A673 (cell line): Measurements from ENCODE around the gene MAVS. TPM values are rescaled to one million over a fixed set of nuclear protein-coding genes. Genes with fewer than 3 reads are reported as not detected.

ENCODE experiments used
- Bru-seq: library from RNA; stranded (reverse); fragments of 400-500 nt; gene quantifications from one replicate; lab custom pipeline; 2021; lab: Mats Ljungman, UMichigan
- BruChase-seq, 2 experiments: library from RNA; stranded (reverse); fragments of 400-500 nt; gene quantifications; one replicate each; lab custom pipeline; 2021; lab: Mats Ljungman, UMichigan
- BruUV-seq: library from RNA; stranded (reverse); fragments of 400-500 nt; replicated peaks from 2 replicates; lab custom pipeline; 2021; lab: Mats Ljungman, UMichigan
- CTCF ChIA-PET: fragments of 300-600 bp; sonication (Branson Sonifier 250); formaldehyde crosslinking; loops from one replicate; lab custom pipeline; 2022; ENCODE audit warnings: antibody characterized with exemption; lab: Charles Lee
- POLR2A ChIA-PET: fragments of 300-600 bp; sonication (Branson Sonifier 250); formaldehyde crosslinking; loops from one replicate; lab custom pipeline; 2022; ENCODE audit warnings: antibody characterized with exemption; ENCODE audit not compliant: low non-redundant PET; lab: Charles Lee
- DNase-seq: peaks from one replicate; pipeline ENCODE4 v3.0.0-alpha.2; 2015; ENCODE audit warnings: low spot score
- H3K27ac ChIP-seq: fragments of 200-600 bp; sonication (generic); 2 replicates; pipeline ENCODE4 v1.5.1; 2016; ENCODE audit warnings: mixed run types, low read depth, mild to moderate bottlenecking, mixed read lengths, antibody characterized with exemption, low read length; ENCODE audit not compliant: poor library complexity, severe bottlenecking
- H3K27me3 ChIP-seq: fragments of 200-600 bp; sonication (generic); replicated peaks from 2 replicates; pipeline ENCODE4 v1.6.1; 2017; ENCODE audit warnings: mixed run types, low read depth, mild to moderate bottlenecking, mixed read lengths, antibody characterized with exemption, low read length; ENCODE audit not compliant: insufficient read depth, poor library complexity
- H3K36me3 ChIP-seq: fragments of 200-600 bp; sonication (generic); 2 replicates; pipeline ENCODE4 v1.6.1; 2016; ENCODE audit warnings: mixed run types, mild to moderate bottlenecking, mixed read lengths, antibody characterized with exemption, low read length; ENCODE audit not compliant: insufficient read depth, poor library complexity, severe bottlenecking
- H3K4me1 ChIP-seq: fragments of 200-600 bp; sonication (generic); 2 replicates; pipeline ENCODE4 v1.6.1; 2017; ENCODE audit warnings: mixed run types, mild to moderate bottlenecking, mixed read lengths, antibody characterized with exemption, low read length; ENCODE audit not compliant: insufficient read depth, poor library complexity, severe bottlenecking
- H3K4me3 ChIP-seq: fragments of 200-600 bp; sonication (generic); 2 replicates; pipeline ENCODE4 v1.5.1; 2016; ENCODE audit warnings: low read depth, mixed run types, mild to moderate bottlenecking, mixed read lengths, low read length; ENCODE audit not compliant: poor library complexity, severe bottlenecking
- H3K9me3 ChIP-seq: fragments of 200-600 bp; sonication (generic); 2 replicates; pipeline ENCODE4 v1.6.1; 2016; ENCODE audit warnings: mixed run types, low read depth, mild to moderate bottlenecking, mixed read lengths, antibody characterized with exemption, low read length; ENCODE audit not compliant: poor library complexity, severe bottlenecking
- CTCF ChIP-seq: fragments of 300-800, 200-600 bp; sonication (generic); conservative IDR thresholded peaks from 2 replicates; pipeline ENCODE4 v1.5.1; 2017; ENCODE audit warnings: low read depth, mild to moderate bottlenecking, antibody characterized with exemption, low read length, moderate library complexity, mixed read lengths
- EZH2 ChIP-seq: fragments of 200-600 bp; sonication (generic); IDR thresholded peaks from 2 replicates; pipeline ENCODE4 v1.6.1; 2017; ENCODE audit warnings: borderline replicate concordance, low read depth, mild to moderate bottlenecking, mixed read lengths, antibody characterized with exemption, low read length; ENCODE audit not compliant: poor library complexity, severe bottlenecking
- intact Hi-C: fragments of 100-400 bp; cut with micrococcal nuclease; formaldehyde crosslinking; loops from one replicate; pipeline ENCODE4 v1.10.0; 2022; ENCODE audit not compliant: unreplicated experiment
- long read RNA-seq: library from polyadenylated mRNA; stranded (forward); transcript quantifications from one replicate; pipeline ENCODE4 v2.0.0, GENCODE V29; 2022
- total RNA-seq: library from RNA; stranded (reverse); gene quantifications from 2 replicates; pipeline ENCODE4 v1.2.3, GENCODE V29; 2021

MAVS gene
- total RNA-seq (28.2 and 32.4 TPM in 2 replicates), Bru-seq, nascent RNA (percentile 68 among the genes with signal in this experiment), BruChase-seq, experiment 1, labeled RNA remaining after a 2-hour chase (percentile 81 among the genes with signal in this experiment), BruChase-seq, experiment 2, labeled RNA remaining after a 6-hour chase (percentile 95 among the genes with signal in this experiment)
- long read RNA-seq, full-length matches to known transcripts, result 14 of 38 reads
- long read RNA-seq, partial matches to known transcripts, result 6 of 38 reads
- long read RNA-seq, other reads (novel, unspliced or antisense), result 18 of 38 reads

- intact Hi-C loops, result no loop called here
- TF ChIP-seq EZH2 (no peak), CTCF (no peak)
Measured at GRCh38 chr20:3846740-3847428, at the start of gene MAVS. TSS of gene MAVS (plus strand) at chr20:3846834. CDS start at chr20:3854625, 7,791 bp downstream.

GRCh38 chr20:3797226-3797545 is 49.4 kb upstream of the MAVS start:
- H3K27ac ChIP-seq, result peak overlapping the region; percentile 91
- peaks cover 48% of the 10 kb centered on the region for H3K36me3 ChIP-seq
- H3K4me3 ChIP-seq, result peak overlapping the region; percentile 97
- H3K4me1 ChIP-seq, result peaks cover 27% of the 10 kb centered on the region
- ChIA-PET CTCF (no interaction called here), POLR2A (no interaction called here)
- H3K27me3 ChIP-seq, result no peaks in the 10 kb centered on the region
- TF ChIP-seq EZH2, result no peak
- TF ChIP-seq CTCF, result no peak
- intact Hi-C loops, result no loop called here
- no peaks in the 10 kb centered on the region for H3K9me3 ChIP-seq
- no TSS peak for BruUV-seq
- no peak for DNase-seq

More at GRCh38 chr20:3846740-3847428, at the start of gene MAVS:
- H3K4me3 ChIP-seq, result peak within 1 kb of the TSS; percentile 94
- H3K27me3 ChIP-seq, result no peaks in the 10 kb centered on the region
- no peaks in the 10 kb centered on the region for H3K4me1 ChIP-seq
- no peaks in the 10 kb centered on the region for H3K36me3 ChIP-seq
- CTCF ChIA-PET, result no interaction called here
- DNase-seq, result peak; percentile 90
- peak within 1 kb of the TSS; percentile 95 for H3K27ac ChIP-seq
- H3K9me3 ChIP-seq, result no peaks in the 10 kb centered on the region
- POLR2A ChIA-PET, result no interaction called here
- BruUV-seq, result no TSS peak

GRCh38 chr20:3797592-3798372 is 48.9 kb upstream of the MAVS start:
- BruUV-seq, result no TSS peak
- Histone ChIP-seq H3K27me3 (no peaks in the 10 kb centered on the region), H3K4me1 (peaks cover 27% of the 10 kb centered on the region), H3K4me3 (peak overlapping the region; percentile 97), H3K36me3 (peaks cover 54% of the 10 kb centered on the region), H3K27ac (peak overlapping the region; percentile 91), H3K9me3 (no peaks in the 10 kb centered on the region)
- POLR2A ChIA-PET, result interaction anchor here (0.6 kb wide), 1 partner anchor 16 kb away, joined by 8 read pairs; no protein-coding TSS in a partner anchor
- no peak for TF ChIP-seq CTCF
- TF ChIP-seq EZH2, result no peak
- CTCF ChIA-PET, result no interaction called here
- intact Hi-C loops, result no loop called here
- DNase-seq, result no peak
